ENCODE measurements around the gene POLA1. TPM values are rescaled to one million over a fixed set of nuclear protein-coding genes. Genes with fewer than 3 reads are reported as not detected.

The POLA1 gene
- polyA plus RNA-seq, 1 experiment: 2.5 TPM

GRCh38 chrX:24789047-24789446, 95.3 kb downstream of the POLA1 start:
- POLR2A ChIA-PET: no interaction called here
- Histone ChIP-seq H3K27me3 (ENCODE audit: control insufficient read depth, insufficient read depth, low read length) (no peaks in the 10 kb centered on the region), H3K36me3 (ENCODE audit: control insufficient read depth, insufficient read depth, low read length) (no peaks in the 10 kb centered on the region), H3K4me3 (ENCODE audit: low read depth, low read length) (no peak overlapping the region)
- no peak for TF ChIP-seq CTCF (IDR thresholded peaks at IDR 0.05; ENCODE audit: insufficient read depth, low read depth, low read length)
- no peak for DNase-seq (ENCODE audit: low read depth)
- CTCF ChIA-PET: interaction anchor here (0.8 kb wide), 1 partner anchor 16 kb away, joined by 3 read pairs; no protein-coding TSS in a partner anchor

- TF ChIP-seq CTCF (IDR thresholded peaks at IDR 0.05; ENCODE audit: insufficient read depth, low read depth, low read length): no peak
- no peak for DNase-seq (ENCODE audit: low read depth)
- Histone ChIP-seq H3K36me3 (ENCODE audit: control insufficient read depth, insufficient read depth, low read length) (no peaks in the 10 kb centered on the region), H3K4me3 (ENCODE audit: low read depth, low read length) (no peak overlapping the region), H3K27me3 (ENCODE audit: control insufficient read depth, insufficient read depth, low read length) (no peaks in the 10 kb centered on the region)
- POLR2A ChIA-PET: no interaction called here
- CTCF ChIA-PET: no interaction called here
Observed at GRCh38 chrX:24790166-24790565, 96.4 kb downstream of the POLA1 start.

- no peak for TF ChIP-seq CTCF (IDR thresholded peaks at IDR 0.05; ENCODE audit: insufficient read depth, low read depth, low read length)
- ChIA-PET CTCF (interaction anchor here (0.7 kb wide), 1 partner anchor 814 kb away, joined by 3 read pairs; no protein-coding TSS in a partner anchor), POLR2A (no interaction called here)
- no peak overlapping the region for H3K4me3 ChIP-seq (ENCODE audit: low read depth, low read length)
- no peaks in the 10 kb centered on the region for H3K27me3 ChIP-seq (ENCODE audit: control insufficient read depth, insufficient read depth, low read length)
- no peak for DNase-seq (ENCODE audit: low read depth)
- H3K36me3 ChIP-seq (ENCODE audit: control insufficient read depth, insufficient read depth, low read length): no peaks in the 10 kb centered on the region
Observed at GRCh38 chrX:24796204-24796603, 102.5 kb downstream of the POLA1 start.

- no peaks in the 10 kb centered on the region for H3K27me3 ChIP-seq (ENCODE audit: control insufficient read depth, insufficient read depth, low read length)
- ChIA-PET CTCF (no interaction called here), POLR2A (no interaction called here)
- no peak overlapping the region for H3K4me3 ChIP-seq (ENCODE audit: low read depth, low read length)
- no peak for DNase-seq (ENCODE audit: low read depth)
- no peaks in the 10 kb centered on the region for H3K36me3 ChIP-seq (ENCODE audit: control insufficient read depth, insufficient read depth, low read length)
- no peak for TF ChIP-seq CTCF (IDR thresholded peaks at IDR 0.05; ENCODE audit: insufficient read depth, low read depth, low read length)
Observed at GRCh38 chrX:24799078-24799477, 105.4 kb downstream of the POLA1 start.

GRCh38 chrX:24799565-24799964, 105.8 kb downstream of the POLA1 start:
- no peak for DNase-seq (ENCODE audit: low read depth)
- CTCF ChIA-PET: no interaction called here
- TF ChIP-seq CTCF (IDR thresholded peaks at IDR 0.05; ENCODE audit: insufficient read depth, low read depth, low read length): no peak
- Histone ChIP-seq H3K27me3 (ENCODE audit: control insufficient read depth, insufficient read depth, low read length) (no peaks in the 10 kb centered on the region), H3K4me3 (ENCODE audit: low read depth, low read length) (no peak overlapping the region), H3K36me3 (ENCODE audit: control insufficient read depth, insufficient read depth, low read length) (no peaks in the 10 kb centered on the region)
- POLR2A ChIA-PET: no interaction called here
